ENCODE measurements around the gene ZNF423. TPM values are rescaled to one million over a fixed set of nuclear protein-coding genes. Genes with fewer than 3 reads are reported as not detected.

ZNF423 gene
- total RNA-seq, 1 donor, result 11.6 TPM

- Histone ChIP-seq H4K20me1 (ENCODE audit: insufficient read depth, low read length) (no peaks in the 10 kb centered on the region), H3K36me3 (ENCODE audit: insufficient read depth, low read length) (no peaks in the 10 kb centered on the region), H2AFZ (ENCODE audit: low read length) (no peak overlapping the region), H3K4me1 (ENCODE audit: insufficient read depth, low read length) (no peaks in the 10 kb centered on the region), H3K79me2 (ENCODE audit: insufficient read depth, low read length) (no peaks in the 10 kb centered on the region), H3K9me3 (ENCODE audit: low read depth, low read length) (no peaks in the 10 kb centered on the region), H3K4me2 (ENCODE audit: insufficient read depth, low read length) (no peak overlapping the region), H3K27ac (ENCODE audit: low read depth, low read length) (no peak overlapping the region), H3K4me3 (ENCODE audit: insufficient read depth, low read length) (no peak overlapping the region), H3K27me3 (ENCODE audit: insufficient read depth, low read length) (no peaks in the 10 kb centered on the region)
- no peak for TF ChIP-seq CTCF (IDR thresholded peaks at IDR 0.05; ENCODE audit: extremely low read depth, low read depth, low read length)
- DNase-seq (ENCODE audit: insufficient read length, low spot score, missing footprints), result no peak
Observed at GRCh38 chr16:49674990-49675389, 180.9 kb downstream of the ZNF423 start.

GRCh38 chr16:49674351-49674851, 181.5 kb downstream of the ZNF423 start:
- Histone ChIP-seq H2AFZ (ENCODE audit: low read length) (no peak overlapping the region), H3K4me3 (ENCODE audit: insufficient read depth, low read length) (no peak overlapping the region), H3K79me2 (ENCODE audit: insufficient read depth, low read length) (no peaks in the 10 kb centered on the region), H3K4me2 (ENCODE audit: insufficient read depth, low read length) (no peak overlapping the region), H3K9me3 (ENCODE audit: low read depth, low read length) (no peaks in the 10 kb centered on the region), H3K36me3 (ENCODE audit: insufficient read depth, low read length) (no peaks in the 10 kb centered on the region), H3K4me1 (ENCODE audit: insufficient read depth, low read length) (no peaks in the 10 kb centered on the region), H4K20me1 (ENCODE audit: insufficient read depth, low read length) (no peaks in the 10 kb centered on the region), H3K27me3 (ENCODE audit: insufficient read depth, low read length) (no peaks in the 10 kb centered on the region), H3K27ac (ENCODE audit: low read depth, low read length) (no peak overlapping the region)
- no peak for TF ChIP-seq CTCF (IDR thresholded peaks at IDR 0.05; ENCODE audit: extremely low read depth, low read depth, low read length)
- peak; percentile 77 for DNase-seq (ENCODE audit: insufficient read length, low spot score, missing footprints)

GRCh38 chr16:49673442-49673841, 182.5 kb downstream of the ZNF423 start:
- Histone ChIP-seq H2AFZ (ENCODE audit: low read length) (no peak overlapping the region), H3K9me3 (ENCODE audit: low read depth, low read length) (no peaks in the 10 kb centered on the region), H3K27me3 (ENCODE audit: insufficient read depth, low read length) (no peaks in the 10 kb centered on the region), H3K79me2 (ENCODE audit: insufficient read depth, low read length) (no peaks in the 10 kb centered on the region), H3K27ac (ENCODE audit: low read depth, low read length) (no peak overlapping the region), H3K4me2 (ENCODE audit: insufficient read depth, low read length) (no peak overlapping the region), H4K20me1 (ENCODE audit: insufficient read depth, low read length) (no peaks in the 10 kb centered on the region), H3K4me3 (ENCODE audit: insufficient read depth, low read length) (no peak overlapping the region), H3K4me1 (ENCODE audit: insufficient read depth, low read length) (no peaks in the 10 kb centered on the region), H3K36me3 (ENCODE audit: insufficient read depth, low read length) (no peaks in the 10 kb centered on the region)
- no peak for TF ChIP-seq CTCF (IDR thresholded peaks at IDR 0.05; ENCODE audit: extremely low read depth, low read depth, low read length)
- no peak for DNase-seq (ENCODE audit: insufficient read length, low spot score, missing footprints)

GRCh38 chr16:49672753-49673152, 183.2 kb downstream of the ZNF423 start:
- Histone ChIP-seq H3K27me3 (ENCODE audit: insufficient read depth, low read length) (no peaks in the 10 kb centered on the region), H3K9me3 (ENCODE audit: low read depth, low read length) (no peaks in the 10 kb centered on the region), H4K20me1 (ENCODE audit: insufficient read depth, low read length) (no peaks in the 10 kb centered on the region), H3K4me1 (ENCODE audit: insufficient read depth, low read length) (no peaks in the 10 kb centered on the region), H3K79me2 (ENCODE audit: insufficient read depth, low read length) (no peaks in the 10 kb centered on the region), H3K4me3 (ENCODE audit: insufficient read depth, low read length) (no peak overlapping the region), H2AFZ (ENCODE audit: low read length) (no peak overlapping the region), H3K27ac (ENCODE audit: low read depth, low read length) (no peak overlapping the region), H3K36me3 (ENCODE audit: insufficient read depth, low read length) (no peaks in the 10 kb centered on the region), H3K4me2 (ENCODE audit: insufficient read depth, low read length) (no peak overlapping the region)
- TF ChIP-seq CTCF (IDR thresholded peaks at IDR 0.05; ENCODE audit: extremely low read depth, low read depth, low read length), result no peak
- DNase-seq (ENCODE audit: insufficient read length, low spot score, missing footprints), result no peak
